ENCODE data around the gene SHISA3. TPM values are rescaled to one million over a fixed set of nuclear protein-coding genes. Genes with fewer than 3 reads are reported as not detected.

Gene SHISA3
- total and polyA plus RNA-seq, 2 donors, result 2.1 to 2.7 TPM

DNA sequence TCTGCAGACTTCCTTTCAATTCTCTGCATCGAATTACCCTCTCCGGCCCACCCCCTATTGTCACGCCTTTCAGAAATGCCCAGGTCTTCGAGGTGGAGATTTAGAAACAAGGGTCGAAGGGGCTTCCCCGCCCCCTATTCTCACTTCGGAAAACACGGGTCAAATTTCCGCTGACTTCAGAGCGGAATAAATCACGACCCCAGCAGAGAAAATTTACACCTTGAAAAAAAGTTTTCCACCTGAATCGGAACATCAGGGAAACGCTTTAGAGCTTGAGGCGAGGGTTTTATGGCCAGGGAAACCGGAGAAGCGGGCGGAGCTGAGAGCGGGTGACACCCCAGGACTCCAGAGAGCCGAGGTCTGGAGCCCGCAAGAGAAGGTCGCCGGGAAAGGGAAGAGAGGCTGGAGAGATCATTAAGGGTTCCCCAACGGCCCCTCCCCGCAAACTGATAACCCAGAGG lies 1.6 kb downstream of the SHISA3 start:
- Histone ChIP-seq H3K4me3 (ENCODE audit: low read depth, low read length) (peak overlapping the region; percentile 25), H3K27ac (ENCODE audit: low read depth) (no peak overlapping the region), H3K4me1 (ENCODE audit: insufficient read depth) (no peaks in the 10 kb centered on the region), H3K36me3 (ENCODE audit: insufficient read depth) (no peaks in the 10 kb centered on the region)
- DNase-seq (ENCODE audit: extremely low spot score), result no peak
- WGBS, result 10% methylated on average over 24 of the region's 24 CpGs

DNA sequence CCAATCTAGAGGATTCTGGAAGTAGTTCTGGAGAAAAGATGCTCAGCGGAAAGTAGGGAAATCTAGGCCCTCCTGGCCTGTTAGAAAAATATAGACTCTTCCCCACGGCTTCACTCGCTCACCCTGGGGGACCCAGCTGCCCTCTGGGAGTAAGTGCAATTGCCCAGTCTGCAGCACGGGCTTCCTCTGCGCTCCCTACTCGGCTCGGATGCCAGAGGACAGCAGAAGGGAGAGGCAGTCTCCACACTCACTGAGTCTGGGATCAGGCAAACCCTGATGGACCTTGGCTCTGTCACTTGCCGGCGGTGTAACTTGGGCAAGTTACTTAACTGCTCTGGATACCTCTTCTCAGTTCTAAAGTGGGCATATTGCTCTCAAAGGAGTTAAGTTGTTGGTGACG lies 2.1 kb downstream of the SHISA3 start:
- no peaks in the 10 kb centered on the region for H3K36me3 ChIP-seq (ENCODE audit: insufficient read depth)
- no peaks in the 10 kb centered on the region for H3K4me1 ChIP-seq (ENCODE audit: insufficient read depth)
- no peak for DNase-seq (ENCODE audit: extremely low spot score)
- H3K4me3 ChIP-seq (ENCODE audit: low read depth, low read length), result no peak overlapping the region
- 24% methylated on average over 10 of the region's 10 CpGs for WGBS
- H3K27ac ChIP-seq (ENCODE audit: low read depth), result no peak overlapping the region

DNA sequence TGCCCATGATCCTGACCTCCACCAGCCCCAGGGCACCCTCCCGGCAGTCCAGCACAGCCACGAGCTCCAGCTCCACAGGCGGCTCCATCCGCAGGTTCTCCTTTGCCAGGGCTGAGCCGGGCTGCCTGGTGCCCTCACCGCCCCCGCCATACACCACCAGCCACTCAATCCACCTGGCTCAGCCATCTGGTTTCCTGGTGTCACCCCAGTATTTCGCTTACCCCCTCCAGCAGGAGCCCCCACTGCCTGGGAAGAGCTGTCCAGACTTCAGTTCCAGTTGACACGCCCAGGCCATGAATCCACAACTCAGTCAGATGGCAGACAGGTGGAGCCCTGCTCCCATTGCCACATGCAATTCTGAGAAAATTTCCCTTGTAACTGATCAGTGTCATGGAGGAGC lies 3.9 kb downstream of the SHISA3 start:
- H3K4me3 ChIP-seq (ENCODE audit: low read depth, low read length), result no peak overlapping the region
- H3K27ac ChIP-seq (ENCODE audit: low read depth), result no peak overlapping the region
- no peaks in the 10 kb centered on the region for H3K4me1 ChIP-seq (ENCODE audit: insufficient read depth)
- 77% methylated on average over 9 of the region's 9 CpGs for WGBS
- no peak for DNase-seq (ENCODE audit: extremely low spot score)
- H3K36me3 ChIP-seq (ENCODE audit: insufficient read depth), result no peaks in the 10 kb centered on the region

DNA sequence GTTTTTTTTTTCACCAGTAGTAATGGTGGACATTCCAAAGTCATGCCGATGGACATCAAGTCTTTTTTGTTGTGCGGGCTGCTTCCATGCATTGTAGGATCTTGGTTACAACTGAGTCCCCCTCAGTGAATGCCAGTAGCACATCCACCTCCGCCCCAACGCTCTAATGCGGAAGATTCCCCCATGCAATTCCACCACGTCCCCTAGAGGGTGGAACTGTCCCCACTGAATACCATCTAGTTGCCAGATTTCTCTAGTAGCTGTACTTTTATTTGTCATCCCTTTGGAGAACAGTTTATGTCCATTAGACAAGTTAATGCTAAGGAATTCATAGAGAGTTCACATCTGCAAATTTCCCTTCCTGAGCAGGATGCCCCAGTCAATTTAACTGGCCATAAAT lies 6.7 kb downstream of the SHISA3 start:
- WGBS, result 77% methylated on average over 6 of the region's 6 CpGs
- Histone ChIP-seq H3K36me3 (ENCODE audit: insufficient read depth) (no peaks in the 10 kb centered on the region), H3K4me3 (ENCODE audit: low read depth, low read length) (no peak overlapping the region), H3K4me1 (ENCODE audit: insufficient read depth) (no peaks in the 10 kb centered on the region), H3K27ac (ENCODE audit: low read depth) (no peak overlapping the region)
- DNase-seq (ENCODE audit: extremely low spot score), result no peak

DNA sequence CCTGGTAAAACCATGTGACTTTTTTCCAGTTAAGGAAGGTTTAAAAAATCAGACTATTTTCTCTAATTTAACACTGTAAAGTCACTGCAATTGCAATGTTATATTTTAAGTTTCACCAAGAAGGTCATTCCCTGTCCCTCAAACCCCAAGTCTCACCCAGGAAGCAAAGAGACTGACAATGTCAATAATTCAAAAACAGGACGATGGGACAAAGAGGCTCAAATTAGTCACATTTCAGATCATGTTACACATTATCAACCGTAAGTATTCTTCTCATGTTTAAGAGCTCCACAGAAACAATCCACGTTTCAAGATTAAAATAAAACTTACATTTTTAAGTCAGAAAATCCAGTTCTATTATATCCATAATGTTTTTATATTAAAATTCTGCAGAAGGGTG lies 13.2 kb downstream of the SHISA3 start:
- H3K27ac ChIP-seq (ENCODE audit: low read depth), result no peak overlapping the region
- no peak overlapping the region for H3K4me3 ChIP-seq (ENCODE audit: low read depth, low read length)
- DNase-seq (ENCODE audit: extremely low spot score), result no peak
- H3K36me3 ChIP-seq (ENCODE audit: insufficient read depth), result no peaks in the 10 kb centered on the region
- 59% methylated on average over 3 of the region's 3 CpGs for WGBS
- no peaks in the 10 kb centered on the region for H3K4me1 ChIP-seq (ENCODE audit: insufficient read depth)

DNA sequence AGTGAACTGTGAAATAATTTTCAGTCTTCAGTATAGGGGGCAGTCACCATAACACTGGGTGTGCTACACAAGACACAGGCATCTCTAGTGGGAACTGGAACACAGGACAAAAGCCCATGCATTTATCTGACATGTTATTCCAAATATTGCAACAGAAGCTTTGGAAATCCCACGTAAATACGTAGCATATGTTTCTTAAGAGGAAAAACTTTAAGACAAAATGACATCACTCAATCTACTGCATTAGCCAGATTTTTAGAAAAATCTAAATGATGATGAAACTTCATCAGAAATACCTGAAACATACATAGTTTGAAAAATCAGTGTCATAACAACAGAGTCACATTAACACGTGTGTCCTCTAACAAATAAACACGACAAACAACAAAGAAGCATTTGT lies 14.5 kb downstream of the SHISA3 start:
- Histone ChIP-seq H3K27ac (ENCODE audit: low read depth) (no peak overlapping the region), H3K4me3 (ENCODE audit: low read depth, low read length) (no peak overlapping the region), H3K4me1 (ENCODE audit: insufficient read depth) (no peaks in the 10 kb centered on the region), H3K36me3 (ENCODE audit: insufficient read depth) (no peaks in the 10 kb centered on the region)
- 78% methylated on average over 4 of the region's 4 CpGs for WGBS
- no peak for DNase-seq (ENCODE audit: extremely low spot score)

DNA sequence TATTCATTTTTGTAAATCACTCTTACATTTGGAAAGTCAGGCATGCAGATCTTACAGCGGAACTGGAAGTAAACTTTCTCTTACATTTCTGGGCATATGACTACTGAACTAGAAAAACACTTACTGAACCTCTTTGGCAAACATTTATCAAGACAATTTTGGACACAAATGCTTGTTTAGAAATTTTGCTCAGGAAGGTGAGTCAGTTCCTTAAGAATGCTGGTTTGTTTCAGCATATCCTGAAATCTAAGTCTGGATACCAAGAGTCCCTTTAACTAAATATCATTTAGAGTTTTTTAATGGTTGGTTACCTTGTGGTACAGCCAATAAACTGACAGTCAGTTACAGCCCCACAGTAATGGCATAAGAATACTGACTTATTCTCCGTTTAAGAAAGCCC lies 15.0 kb downstream of the SHISA3 start:
- no peak overlapping the region for H3K4me3 ChIP-seq (ENCODE audit: low read depth, low read length)
- H3K4me1 ChIP-seq (ENCODE audit: insufficient read depth), result no peaks in the 10 kb centered on the region
- 41% methylated on average over 2 of the region's 2 CpGs for WGBS
- H3K27ac ChIP-seq (ENCODE audit: low read depth), result no peak overlapping the region
- no peaks in the 10 kb centered on the region for H3K36me3 ChIP-seq (ENCODE audit: insufficient read depth)
- DNase-seq (ENCODE audit: extremely low spot score), result no peak

DNA sequence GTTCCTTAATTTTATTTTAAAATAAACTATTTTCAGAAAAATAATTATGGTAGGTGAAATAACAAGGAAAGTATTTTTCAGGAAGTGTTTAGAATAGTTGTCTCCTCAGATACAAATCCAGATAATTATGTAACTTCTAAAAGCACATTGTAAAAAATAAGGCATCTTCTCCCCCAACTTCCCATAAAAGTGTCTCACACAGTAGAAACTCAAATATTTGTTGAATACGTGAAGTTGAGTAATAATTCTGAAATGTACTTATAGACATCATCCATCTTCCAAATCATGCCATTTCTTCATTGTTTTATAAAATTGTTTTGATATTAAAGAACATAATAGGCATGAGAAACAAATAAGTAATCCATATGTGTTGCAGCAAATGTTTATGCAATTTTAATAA lies 18.0 kb downstream of the SHISA3 start:
- DNase-seq (ENCODE audit: extremely low spot score), result no peak
- Histone ChIP-seq H3K36me3 (ENCODE audit: insufficient read depth) (no peaks in the 10 kb centered on the region), H3K4me3 (ENCODE audit: low read depth, low read length) (no peak overlapping the region), H3K27ac (ENCODE audit: low read depth) (no peak overlapping the region), H3K4me1 (ENCODE audit: insufficient read depth) (no peaks in the 10 kb centered on the region)
- WGBS, result 30% methylated on average over 1 of the region's 1 CpG

DNA sequence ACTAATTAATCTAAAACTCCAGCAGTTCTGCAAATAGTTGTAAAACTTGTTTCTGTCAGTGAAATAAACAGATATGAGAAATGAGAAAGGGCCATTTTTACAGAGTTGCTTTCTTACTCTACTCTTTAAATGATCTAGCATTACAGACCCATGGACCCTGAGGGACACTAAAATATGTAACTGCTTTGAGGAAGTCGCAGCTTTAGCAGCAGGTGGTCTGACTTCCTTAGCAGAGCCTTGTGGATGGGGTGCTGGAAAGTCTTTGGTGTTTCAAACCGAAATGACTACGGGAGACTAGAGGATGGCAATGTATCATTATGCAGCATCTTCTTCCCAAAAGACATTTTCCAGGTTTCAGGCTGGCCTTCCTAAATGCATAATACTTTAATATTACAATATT lies 18.7 kb downstream of the SHISA3 start:
- Histone ChIP-seq H3K27ac (ENCODE audit: low read depth) (no peak overlapping the region), H3K36me3 (ENCODE audit: insufficient read depth) (no peaks in the 10 kb centered on the region), H3K4me3 (ENCODE audit: low read depth, low read length) (no peak overlapping the region), H3K4me1 (ENCODE audit: insufficient read depth) (no peaks in the 10 kb centered on the region)
- DNase-seq (ENCODE audit: extremely low spot score), result no peak
- WGBS, result 51% methylated on average over 3 of the region's 3 CpGs

DNA sequence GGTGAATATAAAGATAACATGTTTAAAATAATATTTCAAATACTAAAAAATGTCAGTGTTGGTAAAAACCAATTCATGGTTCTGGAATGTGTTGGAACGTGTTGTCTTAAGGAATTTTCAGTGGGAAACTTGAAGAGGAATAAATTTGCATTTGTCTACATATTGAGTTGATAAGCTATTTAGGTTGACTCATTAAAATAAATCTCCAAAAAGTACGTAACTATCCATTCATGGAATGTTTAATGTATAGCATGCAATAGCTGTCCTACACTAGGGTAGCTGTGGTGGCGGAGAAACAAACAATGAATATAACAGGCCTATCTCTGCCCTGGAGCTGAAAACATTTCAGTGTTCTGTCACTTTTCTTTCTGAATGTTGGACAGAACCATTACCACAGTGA lies 20.3 kb downstream of the SHISA3 start:
- WGBS, result 82% methylated on average over 3 of the region's 3 CpGs
- H3K4me3 ChIP-seq (ENCODE audit: low read depth, low read length), result no peak overlapping the region
- H3K4me1 ChIP-seq (ENCODE audit: insufficient read depth), result no peaks in the 10 kb centered on the region
- DNase-seq (ENCODE audit: extremely low spot score), result no peak
- H3K27ac ChIP-seq (ENCODE audit: low read depth), result no peak overlapping the region
- no peaks in the 10 kb centered on the region for H3K36me3 ChIP-seq (ENCODE audit: insufficient read depth)

DNA sequence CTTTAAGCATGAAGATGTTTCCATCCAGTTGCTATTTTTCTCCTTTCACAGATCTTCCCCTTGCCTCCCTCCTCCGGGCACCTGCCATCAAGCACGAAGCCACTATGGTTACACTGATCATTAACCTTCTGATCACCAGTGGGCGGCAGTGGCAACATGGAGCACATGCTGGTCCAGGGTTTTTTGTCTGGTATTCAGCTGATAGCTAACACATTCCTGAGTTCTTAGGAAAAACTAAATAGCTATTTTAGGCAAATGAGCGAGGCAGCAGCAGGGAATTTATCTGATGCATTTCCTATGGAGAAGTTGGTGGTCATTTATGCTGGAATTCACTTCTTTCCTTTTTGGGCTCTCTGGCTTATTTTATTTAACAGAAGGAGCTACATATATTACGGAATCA lies 22.9 kb downstream of the SHISA3 start:
- 77% methylated on average over 5 of the region's 5 CpGs for WGBS
- Histone ChIP-seq H3K4me1 (ENCODE audit: insufficient read depth) (no peaks in the 10 kb centered on the region), H3K27ac (ENCODE audit: low read depth) (no peak overlapping the region), H3K36me3 (ENCODE audit: insufficient read depth) (no peaks in the 10 kb centered on the region), H3K4me3 (ENCODE audit: low read depth, low read length) (no peak overlapping the region)
- no peak for DNase-seq (ENCODE audit: extremely low spot score)

DNA sequence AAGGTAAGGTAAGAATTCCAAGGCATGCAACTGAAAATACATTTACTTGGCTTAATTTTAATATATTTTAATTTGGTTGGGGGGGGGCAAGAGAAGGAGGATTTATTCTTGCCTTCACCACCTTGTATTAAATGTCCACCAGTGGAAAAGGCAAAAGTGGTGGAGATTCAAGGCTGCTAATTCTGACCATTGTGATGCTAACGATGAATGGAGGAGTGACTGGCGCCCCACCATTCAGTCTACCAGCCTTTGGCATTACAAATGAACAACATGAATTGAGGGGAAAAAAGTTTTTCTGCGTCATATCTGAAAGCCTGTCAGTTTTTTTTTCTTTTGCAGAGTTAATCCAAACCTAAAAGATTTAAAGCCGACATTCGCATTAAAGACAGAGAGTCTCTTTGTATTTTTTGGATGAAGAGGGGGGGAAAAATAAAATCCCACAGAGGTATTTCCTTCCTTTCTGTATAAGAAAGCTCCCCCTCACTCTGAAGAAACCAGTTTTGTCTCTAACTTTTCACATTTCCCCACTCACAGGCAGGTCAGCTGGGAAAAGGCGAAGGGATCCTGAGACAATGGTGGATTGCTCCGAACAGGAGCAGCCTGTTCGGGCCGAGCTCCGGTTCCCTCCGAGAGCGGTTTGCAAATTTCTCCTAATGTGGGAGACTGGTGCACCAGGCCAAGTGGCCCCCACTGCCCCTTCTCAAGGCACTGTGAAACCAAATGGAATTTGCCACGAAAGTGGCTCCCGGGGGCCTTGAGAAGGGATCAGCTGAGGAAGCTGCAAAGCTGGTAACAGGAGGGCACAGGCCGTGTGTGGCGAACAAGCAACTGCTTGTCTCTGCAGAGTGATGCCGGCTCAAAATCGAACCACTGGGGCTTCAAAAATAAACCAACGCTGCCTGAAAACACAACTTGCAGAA lies 28.1 kb downstream of the SHISA3 start:
- 80% methylated on average over 19 of the region's 19 CpGs for WGBS
- Histone ChIP-seq H3K27ac (ENCODE audit: low read depth) (no peak overlapping the region), H3K36me3 (ENCODE audit: insufficient read depth) (no peaks in the 10 kb centered on the region), H3K4me1 (ENCODE audit: insufficient read depth) (no peaks in the 10 kb centered on the region), H3K4me3 (ENCODE audit: low read depth, low read length) (no peak overlapping the region)
- no peak for DNase-seq (ENCODE audit: extremely low spot score)

DNA sequence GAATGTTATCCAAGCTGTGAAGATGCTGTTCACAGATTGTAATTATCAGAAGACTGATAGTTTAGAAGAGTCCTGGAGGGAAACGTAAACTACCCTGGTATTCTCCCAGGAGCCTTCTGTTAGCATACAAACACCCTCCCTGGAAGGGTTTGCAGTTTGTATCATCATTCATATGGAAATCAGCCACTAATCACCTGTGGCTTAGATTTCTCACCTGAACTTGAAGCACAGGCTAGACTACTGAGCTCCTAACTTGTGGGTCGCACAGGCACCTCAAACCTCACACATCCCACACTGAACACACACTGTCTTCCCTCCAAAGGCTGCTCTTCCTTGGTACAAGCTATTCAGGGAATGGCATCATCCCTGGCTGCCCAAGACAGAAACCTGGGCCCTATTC lies 30.7 kb downstream of the SHISA3 start:
- no peak for DNase-seq (ENCODE audit: extremely low spot score)
- Histone ChIP-seq H3K27ac (ENCODE audit: low read depth) (no peak overlapping the region), H3K4me3 (ENCODE audit: low read depth, low read length) (no peak overlapping the region), H3K4me1 (ENCODE audit: insufficient read depth) (no peaks in the 10 kb centered on the region), H3K36me3 (ENCODE audit: insufficient read depth) (no peaks in the 10 kb centered on the region)
- 73% methylated on average over 2 of the region's 2 CpGs for WGBS

DNA sequence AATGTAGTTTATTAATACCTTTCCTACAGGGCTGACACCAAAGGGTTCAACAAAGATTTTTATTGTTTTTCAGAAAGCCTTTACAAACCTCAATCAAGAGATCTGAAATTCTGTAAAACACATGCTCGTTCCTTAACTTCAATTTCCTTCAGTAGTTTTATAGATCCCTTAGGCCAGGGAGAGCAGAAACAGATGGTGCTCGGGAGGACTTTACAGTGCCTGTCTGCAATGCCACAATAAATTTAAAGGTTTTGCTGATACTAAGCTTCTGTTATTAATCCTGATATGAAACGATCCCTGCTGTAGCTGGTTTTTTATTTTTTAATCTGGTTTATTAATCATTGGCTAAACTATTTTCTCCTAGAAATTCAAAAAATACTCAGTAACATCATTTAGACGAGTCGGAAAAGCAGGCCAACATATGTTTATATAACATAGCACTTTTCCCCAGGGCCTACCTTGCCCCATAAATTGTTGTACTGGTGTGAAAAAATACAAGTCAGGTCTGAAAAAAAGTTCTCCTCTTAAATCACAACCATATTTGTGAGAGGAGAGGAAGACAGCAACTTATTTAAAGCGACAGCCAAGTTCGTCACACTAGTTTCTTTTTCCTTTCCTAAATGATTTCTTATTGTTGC lies 39.8 kb downstream of the SHISA3 start:
- H3K4me3 ChIP-seq (ENCODE audit: low read depth, low read length), result no peak overlapping the region
- 55% methylated on average over 7 of the region's 7 CpGs for WGBS
- DNase-seq (ENCODE audit: extremely low spot score), result no peak
- no peaks in the 10 kb centered on the region for H3K36me3 ChIP-seq (ENCODE audit: insufficient read depth)
- H3K4me1 ChIP-seq (ENCODE audit: insufficient read depth), result no peaks in the 10 kb centered on the region
- no peak overlapping the region for H3K27ac ChIP-seq (ENCODE audit: low read depth)

Measured in urinary bladder (tissue), 4 donors.